Left cardiac atrium (tissue), 2 donors: ENCODE results near the gene ADGRG2. TPM values are rescaled to one million over a fixed set of nuclear protein-coding genes. Genes with fewer than 3 reads are reported as not detected.

Experiments used
- total RNA-seq, 2 donors: library from RNA; stranded (reverse); fragmentation: NEBNext Ultra II Directional; extraction: Animal tissue kit (Norgen Biotek cat#: 25700); gene quantifications; one replicate each; pipeline ENCODE4 v1.2.1, GENCODE V29; 2021
- donor health status: DM: no; HTN: yes; CAD: no; lungs with severe emphysema.
- donor health status: DM: yes; HTN: yes; CAD: no.

The ADGRG2 gene
- total RNA-seq, 2 donors from 2014 or later: 1.2 to 2.2 TPM

Other genes with a start within 250 kb of the ADGRG2 start
- 10 to 100 TPM; 23.1 to 29.8 TPM for gene PHKA2, start 138.4 kb downstream of the ADGRG2 start, total RNA-seq
- gene PDHA1, start 221.5 kb upstream of the ADGRG2 start, total RNA-seq: 100 to 1,000 TPM; 697 to 712 TPM